GM23338 (cell line): ENCODE measurements around the gene CD164. TPM values are rescaled to one million over a fixed set of nuclear protein-coding genes. Genes with fewer than 3 reads are reported as not detected.

Experiments
- ATAC-seq: fragments of 200-7000 bp; cut with Tn5 transposase; 3 replicates; pipeline ENCODE4 v1.9.1; 2020
- DNase-seq: peaks from one replicate; pipeline ENCODE4 v3.0.0-alpha.2; 2015; ENCODE audit warnings: low spot score
- H2AFZ ChIP-seq: fragments of 200-600 bp; sonication (generic); 2 replicates; pipeline ENCODE4 v1.8.0; 2016; ENCODE audit warnings: antibody characterized with exemption, mild to moderate bottlenecking, moderate library complexity
- H3F3A ChIP-seq: fragments of 200-600 bp; sonication (generic); replicated peaks from 2 replicates; pipeline ENCODE4 v1.8.0; 2017; ENCODE audit warnings: antibody characterized with exemption, mixed run types, low read depth
- H3K27ac ChIP-seq: fragments of 200-600 bp; sonication (generic); 2 replicates; pipeline ENCODE4 v1.6.1; 2016; ENCODE audit warnings: low read depth
- H3K27me3 ChIP-seq: fragments of 200-600 bp; sonication (generic); 2 replicates; pipeline ENCODE4 v1.8.0; 2016; ENCODE audit warnings: mild to moderate bottlenecking, mixed run types, moderate library complexity; ENCODE audit not compliant: insufficient read depth
- H3K36me3 ChIP-seq: fragments of 200-600 bp; sonication (generic); 2 replicates; pipeline ENCODE4 v1.8.0; 2016; ENCODE audit warnings: mild to moderate bottlenecking; ENCODE audit not compliant: insufficient read depth
- H3K4me1 ChIP-seq: fragments of 200-600 bp; sonication (generic); 2 replicates; pipeline ENCODE4 v1.8.0; 2016; ENCODE audit warnings: mild to moderate bottlenecking, moderate library complexity; ENCODE audit not compliant: insufficient read depth
- H3K4me2 ChIP-seq: fragments of 200-600 bp; sonication (generic); 2 replicates; pipeline ENCODE4 v1.7.1; 2017; ENCODE audit warnings: mixed run types
- H3K4me3 ChIP-seq: fragments of 200-600 bp; sonication (generic); 2 replicates; pipeline ENCODE4 v1.6.1; 2016; ENCODE audit warnings: mixed run types
- H3K79me2 ChIP-seq: fragments of 200-600 bp; sonication (generic); replicated peaks from 2 replicates; pipeline ENCODE4 v1.8.0; 2017; ENCODE audit warnings: mild to moderate bottlenecking; ENCODE audit not compliant: insufficient read depth
- H3K9me2 ChIP-seq: fragments of 200-600 bp; sonication (generic); 2 replicates; pipeline ENCODE4 v1.8.0; 2017; ENCODE audit not compliant: insufficient read depth
- H4K20me1 ChIP-seq: fragments of 200-600 bp; sonication (generic); replicated peaks from 2 replicates; pipeline ENCODE4 v1.8.0; 2017; ENCODE audit warnings: mild to moderate bottlenecking; ENCODE audit not compliant: insufficient read depth
- H3K27ac Mint-ChIP-seq: 2 replicates; pipeline ENCODE4 v1.8.0; 2020; ENCODE audit warnings: inconsistent platforms, mild to moderate bottlenecking, moderate library complexity, mixed read lengths
- H3K27me3 Mint-ChIP-seq: 3 replicates; pipeline ENCODE4 v1.8.0; 2022; ENCODE audit warnings: low read depth, mild to moderate bottlenecking, moderate library complexity, mixed read lengths, inconsistent platforms; ENCODE audit not compliant: insufficient read depth, poor library complexity
- H3K36me3 Mint-ChIP-seq: 3 replicates; pipeline ENCODE4 v1.8.0; 2021; ENCODE audit warnings: low read depth, mild to moderate bottlenecking, inconsistent platforms, moderate library complexity, mixed read lengths
- H3K4me1 Mint-ChIP-seq: 3 replicates; pipeline ENCODE4 v1.8.0; 2020; ENCODE audit warnings: mild to moderate bottlenecking, inconsistent platforms, mixed read lengths
- H3K4me3 Mint-ChIP-seq: 3 replicates; pipeline ENCODE4 v1.8.0; 2021; ENCODE audit warnings: moderate library complexity, mild to moderate bottlenecking, inconsistent platforms, mixed read lengths
- H3K9me3 Mint-ChIP-seq: 3 replicates; pipeline ENCODE4 v1.8.0; 2020; ENCODE audit warnings: moderate library complexity, mild to moderate bottlenecking, inconsistent platforms, mixed read lengths
- CREB1 ChIP-seq: fragments of 250-450 bp; sonication (Bioruptor Pico); IDR thresholded peaks from 2 replicates; pipeline ENCODE4 v1.5.0; 2020; ENCODE audit warnings: low read depth, mild to moderate bottlenecking, moderate library complexity
- ETS1 ChIP-seq: IDR thresholded peaks from 2 replicates; pipeline ENCODE4 v1.6.1; 2016; ENCODE audit warnings: antibody characterized with exemption
- EZH2 ChIP-seq: fragments of 200-600 bp; sonication (generic); IDR thresholded peaks from one replicate; pipeline ENCODE4 v1.8.0; 2017; ENCODE audit warnings: antibody characterized with exemption, mild to moderate bottlenecking, low read depth; ENCODE audit not compliant: unreplicated experiment
- EZH2phosphoT487 ChIP-seq: fragments of 200-600 bp; sonication (generic); IDR thresholded peaks from one replicate; pipeline ENCODE4 v1.8.1; 2018; ENCODE audit warnings: antibody characterized with exemption; ENCODE audit not compliant: unreplicated experiment
- JUNB ChIP-seq: IDR thresholded peaks from one replicate; pipeline ENCODE4 v1.6.1; 2016; ENCODE audit warnings: antibody characterized with exemption; ENCODE audit not compliant: unreplicated experiment
- NANOG ChIP-seq: IDR thresholded peaks from 2 replicates; pipeline ENCODE4 v1.6.1; 2016; ENCODE audit warnings: antibody characterized with exemption, borderline replicate concordance
- POLR2AphosphoS5 ChIP-seq: IDR thresholded peaks from 2 replicates; pipeline ENCODE4 v1.6.1; 2016; ENCODE audit warnings: antibody characterized with exemption, low read depth
- STAT1 ChIP-seq: IDR thresholded peaks from one replicate; pipeline ENCODE4 v1.6.1; 2016; ENCODE audit warnings: antibody characterized with exemption; ENCODE audit not compliant: unreplicated experiment
- polyA plus RNA-seq: library from polyadenylated mRNA; unstranded; fragments of >200 nt; fragmentation: Nextera tagmentation; extraction: Ambion mirVana; gene quantifications from 2 replicates; pipeline ENCODE4 v1.2.1, GENCODE V29; 2016
- total RNA-seq: library from RNA; depleted of rRNA; stranded (reverse); fragments of >200 nt; shearing (Covaris generic); gene quantifications from 2 replicates; pipeline ENCODE4 v1.2.3, GENCODE V29; 2014
- TF ChIP-seq, protein P1 (sequence below): IDR thresholded peaks from one replicate; pipeline ENCODE4 v1.6.1; 2018; ENCODE audit warnings: antibody characterized with exemption; ENCODE audit not compliant: unreplicated experiment

Gene CD164
- total and polyA plus RNA-seq, 2 experiments from 2014 or later: 81.0 to 83.8 TPM

- Histone ChIP-seq H3K27ac (no peak overlapping the region), H2AFZ (no peak overlapping the region), H3K4me2 (no peak overlapping the region), H4K20me1 (no peaks in the 10 kb centered on the region; the same call in 1 of the 2 replicates), H3K9me2 (no peaks in the 10 kb centered on the region), H3K4me1 (no peaks in the 10 kb centered on the region), H3K36me3 (peaks cover 10% of the 10 kb centered on the region; the same call in 1 of the 2 replicates), H3K27me3 (no peaks in the 10 kb centered on the region), H3F3A (no peaks in the 10 kb centered on the region), H3K4me3 (no peak overlapping the region), H3K79me2 (peaks cover 24% of the 10 kb centered on the region)
- Mint-ChIP-seq H3K9me3 (peaks cover 14% of the 10 kb centered on the region), H3K27me3 (no peaks in the 10 kb centered on the region), H3K4me3 (no peak overlapping the region), H3K4me1 (no peaks in the 10 kb centered on the region), H3K36me3 (peaks cover 84% of the 10 kb centered on the region), H3K27ac (no peak overlapping the region)
- TF ChIP-seq EZH2phosphoT487 (no peak), ETS1 (no peak), POLR2AphosphoS5 (no peak), JUNB (no peak)
- TF ChIP-seq, protein P1, sequence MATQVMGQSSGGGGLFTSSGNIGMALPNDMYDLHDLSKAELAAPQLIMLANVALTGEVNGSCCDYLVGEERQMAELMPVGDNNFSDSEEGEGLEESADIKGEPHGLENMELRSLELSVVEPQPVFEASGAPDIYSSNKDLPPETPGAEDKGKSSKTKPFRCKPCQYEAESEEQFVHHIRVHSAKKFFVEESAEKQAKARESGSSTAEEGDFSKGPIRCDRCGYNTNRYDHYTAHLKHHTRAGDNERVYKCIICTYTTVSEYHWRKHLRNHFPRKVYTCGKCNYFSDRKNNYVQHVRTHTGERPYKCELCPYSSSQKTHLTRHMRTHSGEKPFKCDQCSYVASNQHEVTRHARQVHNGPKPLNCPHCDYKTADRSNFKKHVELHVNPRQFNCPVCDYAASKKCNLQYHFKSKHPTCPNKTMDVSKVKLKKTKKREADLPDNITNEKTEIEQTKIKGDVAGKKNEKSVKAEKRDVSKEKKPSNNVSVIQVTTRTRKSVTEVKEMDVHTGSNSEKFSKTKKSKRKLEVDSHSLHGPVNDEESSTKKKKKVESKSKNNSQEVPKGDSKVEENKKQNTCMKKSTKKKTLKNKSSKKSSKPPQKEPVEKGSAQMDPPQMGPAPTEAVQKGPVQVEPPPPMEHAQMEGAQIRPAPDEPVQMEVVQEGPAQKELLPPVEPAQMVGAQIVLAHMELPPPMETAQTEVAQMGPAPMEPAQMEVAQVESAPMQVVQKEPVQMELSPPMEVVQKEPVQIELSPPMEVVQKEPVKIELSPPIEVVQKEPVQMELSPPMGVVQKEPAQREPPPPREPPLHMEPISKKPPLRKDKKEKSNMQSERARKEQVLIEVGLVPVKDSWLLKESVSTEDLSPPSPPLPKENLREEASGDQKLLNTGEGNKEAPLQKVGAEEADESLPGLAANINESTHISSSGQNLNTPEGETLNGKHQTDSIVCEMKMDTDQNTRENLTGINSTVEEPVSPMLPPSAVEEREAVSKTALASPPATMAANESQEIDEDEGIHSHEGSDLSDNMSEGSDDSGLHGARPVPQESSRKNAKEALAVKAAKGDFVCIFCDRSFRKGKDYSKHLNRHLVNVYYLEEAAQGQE: no peak
- ATAC-seq: no peak
- DNase-seq: no peak
These were observed 21.5 kb downstream of the CD164 start for GRCh38 chr6:109360791-109361190.

- no peaks in the 10 kb centered on the region for H3K27me3 Mint-ChIP-seq
- no peak overlapping the region for H3K4me3 ChIP-seq
- peaks cover 10% of the 10 kb centered on the region; the same call in 1 of the 2 replicates for H3K36me3 ChIP-seq
- no peak overlapping the region for H3K4me3 Mint-ChIP-seq
- H3K36me3 Mint-ChIP-seq: peaks cover 82% of the 10 kb centered on the region
- no peaks in the 10 kb centered on the region for H3K4me1 Mint-ChIP-seq
- no peaks in the 10 kb centered on the region for H3K4me1 ChIP-seq
- no peak overlapping the region for H3K27ac ChIP-seq
- no peaks in the 10 kb centered on the region for H3F3A ChIP-seq
- H3K27ac Mint-ChIP-seq: no peak overlapping the region
- DNase-seq: no peak
- H3K9me3 Mint-ChIP-seq: peaks cover 14% of the 10 kb centered on the region
- ATAC-seq: no peak
- no peak overlapping the region for H3K4me2 ChIP-seq
- no peaks in the 10 kb centered on the region for H3K27me3 ChIP-seq
- H2AFZ ChIP-seq: no peak overlapping the region
- peaks cover 20% of the 10 kb centered on the region for H3K79me2 ChIP-seq
- H4K20me1 ChIP-seq: no peaks in the 10 kb centered on the region; the same call in 1 of the 2 replicates
- no peaks in the 10 kb centered on the region for H3K9me2 ChIP-seq
- TF ChIP-seq ETS1 (no peak), NANOG (no peak), CREB1 (CRISPR knock-in tag) (no peak), EZH2phosphoT487 (no peak), EZH2 (no peak), STAT1 (no peak)
- TF ChIP-seq, protein P1: no peak
These were observed 22.0 kb downstream of the CD164 start for GRCh38 chr6:109360281-109360680.
